Transverse colon (tissue), 4 donors: Measurements from ENCODE around the gene GJB5. TPM values are rescaled to one million over a fixed set of nuclear protein-coding genes. Genes with fewer than 3 reads are reported as not detected.

Source experiments
- DNase-seq: peaks from one replicate; pipeline ENCODE4 v3.0.0-alpha.2; 2019
- H3K27ac ChIP-seq, 4 donors: fragments of 200-600 bp; sonication (generic); 2 replicates each; pipeline ENCODE4 v1.5.1; 2016 to 2018; ENCODE audit warnings: inconsistent platforms in 4 of 4
- H3K27me3 ChIP-seq: fragments of 200-600 bp; sonication (generic); 2 replicates; pipeline ENCODE4 v1.5.1; 2017; ENCODE audit warnings: inconsistent platforms
- H3K36me3 ChIP-seq, 4 donors: fragments of 200-600 bp; sonication (generic); 2 replicates each; pipeline ENCODE4 v1.5.1; 2017 to 2019; ENCODE audit warnings: inconsistent platforms in 4 of 4
- H3K4me1 ChIP-seq, 4 donors: fragments of 200-600 bp; sonication (generic); 2 replicates each; pipeline ENCODE4 v1.5.1; 2017 to 2020; ENCODE audit warnings: inconsistent platforms in 4 of 4
- H3K4me3 ChIP-seq, 4 donors: fragments of 200-600 bp; sonication (generic); 1 replicate in 1 of 4; 2 replicates in 3 of 4; pipeline versions ENCODE4 v1.5.1 to v1.6.1; 2017 to 2019; ENCODE audit warnings: inconsistent platforms in 4 of 4
- H3K9me3 ChIP-seq, 2 donors: fragments of 200-600 bp; sonication (generic); 2 replicates each; pipeline ENCODE4 v1.5.1; 2017 to 2019; ENCODE audit warnings: inconsistent platforms in 2 of 2
- EP300 ChIP-seq: sonication (generic); formaldehyde crosslinking; IDR thresholded peaks from one replicate; pipeline ENCODE4 v1.6.1; 2017; ENCODE audit warnings: antibody characterized with exemption, low read depth
- POLR2A ChIP-seq: fragments of 450-650 bp; IDR thresholded peaks from one replicate; pipeline ENCODE4 v1.6.1; 2016; ENCODE audit warnings: antibody characterized with exemption, mild to moderate bottlenecking, moderate library complexity
- POLR2AphosphoS5 ChIP-seq, 3 donors: sonication (generic); formaldehyde crosslinking; IDR thresholded peaks; one replicate each; pipeline ENCODE4 v1.6.1; 2016; ENCODE audit warnings: antibody characterized with exemption in 3 of 3
- WGBS, 2 donors: methylation state at CpG; one replicate each; pipeline ENCODE4 v1.1.5; 2018; ENCODE audit warnings: low coverage in 1 of 2; 5-methylcytosine and 5-hydroxymethylcytosine counted together
- in situ Hi-C, 4 donors: fragments of 200-750 bp; cut with MboI; loops; one replicate each; pipeline versions ENCODE4 v1.15.0 to v1.15.1; 2017; ENCODE audit warnings: low sequenced_read_pairs in 3 of 4, low pct_ligation_motif_present in 1 of 4, low pct_unique_long_range_greater_than_20kb in 1 of 4
- intact Hi-C: fragments of 100-400 bp; cut with DNase I; formaldehyde crosslinking; loops from one replicate; pipeline ENCODE4 v1.15.1; 2023; ENCODE audit warnings: low total_unique reads
- total RNA-seq, 4 donors: library from RNA; depleted of rRNA; stranded (reverse); fragments of >200 nt; gene quantifications; one replicate each; pipeline ENCODE4 v1.1.0, GENCODE V29; 2016
- TF ChIP-seq, protein P1 (sequence below), 5 experiments: fragments of 200-600 bp in 3 of 5; fragments of 450-650 bp in 2 of 5; sonication (generic) in 3 of 5; IDR thresholded peaks; 1 replicate in 2 of 5; 2 replicates in 3 of 5; pipeline ENCODE4 v1.5.1; 2016 to 2017; ENCODE audit warnings: antibody characterized with exemption in 5 of 5, inconsistent platforms in 3 of 5, mild to moderate bottlenecking in 2 of 5, moderate library complexity in 1 of 5

Gene GJB5
- total RNA-seq, 4 donors from 2014 or later, result not detected

DNA sequence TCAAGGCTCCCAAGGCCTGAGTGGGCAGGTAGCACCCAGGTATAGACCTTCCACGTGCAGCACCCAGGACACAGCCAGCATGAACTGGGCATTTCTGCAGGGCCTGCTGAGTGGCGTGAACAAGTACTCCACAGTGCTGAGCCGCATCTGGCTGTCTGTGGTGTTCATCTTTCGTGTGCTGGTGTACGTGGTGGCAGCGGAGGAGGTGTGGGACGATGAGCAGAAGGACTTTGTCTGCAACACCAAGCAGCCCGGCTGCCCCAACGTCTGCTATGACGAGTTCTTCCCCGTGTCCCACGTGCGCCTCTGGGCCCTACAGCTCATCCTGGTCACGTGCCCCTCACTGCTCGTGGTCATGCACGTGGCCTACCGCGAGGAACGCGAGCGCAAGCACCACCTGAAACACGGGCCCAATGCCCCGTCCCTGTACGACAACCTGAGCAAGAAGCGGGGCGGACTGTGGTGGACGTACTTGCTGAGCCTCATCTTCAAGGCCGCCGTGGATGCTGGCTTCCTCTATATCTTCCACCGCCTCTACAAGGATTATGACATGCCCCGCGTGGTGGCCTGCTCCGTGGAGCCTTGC lies 6.4 kb downstream of the GJB5 start:
- intact Hi-C loops, result no loop called here
- H3K27ac ChIP-seq, result no peak overlapping the region

DNA sequence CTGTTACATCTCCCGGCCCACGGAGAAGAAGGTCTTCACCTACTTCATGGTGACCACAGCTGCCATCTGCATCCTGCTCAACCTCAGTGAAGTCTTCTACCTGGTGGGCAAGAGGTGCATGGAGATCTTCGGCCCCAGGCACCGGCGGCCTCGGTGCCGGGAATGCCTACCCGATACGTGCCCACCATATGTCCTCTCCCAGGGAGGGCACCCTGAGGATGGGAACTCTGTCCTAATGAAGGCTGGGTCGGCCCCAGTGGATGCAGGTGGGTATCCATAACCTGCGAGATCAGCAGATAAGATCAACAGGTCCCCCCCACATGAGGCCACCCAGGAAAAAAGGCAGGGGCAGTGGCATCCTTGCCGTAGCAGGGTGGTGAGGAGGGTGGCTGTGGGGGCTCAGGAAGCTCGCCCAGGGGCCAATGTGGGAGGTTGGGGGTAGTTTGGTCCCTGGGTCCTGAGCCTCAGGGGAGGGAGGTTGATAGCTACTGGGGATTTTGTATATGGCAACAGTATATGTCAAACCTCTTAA lies 7.0 kb downstream of the GJB5 start:
- 89% methylated on average over 13 of the region's 13 CpGs; no CpG with 5 or more reads in 1 of the 2 donors for WGBS, 2 donors
- DNase-seq, result no peak
- no peaks in the 10 kb centered on the region for H3K9me3 ChIP-seq
- H3K27ac ChIP-seq, result no peak overlapping the region
- peaks cover 3% of the 10 kb centered on the region for H3K27me3 ChIP-seq
- in situ Hi-C loops (no loop called here), intact Hi-C loops (no loop called here)
- H3K36me3 ChIP-seq, result no peaks in the 10 kb centered on the region
- H3K4me1 ChIP-seq, result no peaks in the 10 kb centered on the region
- TF ChIP-seq POLR2AphosphoS5 (IDR thresholded peaks at IDR 0.05) (no peak), EP300 (no peak), POLR2A (no peak)
- TF ChIP-seq, protein P1, sequence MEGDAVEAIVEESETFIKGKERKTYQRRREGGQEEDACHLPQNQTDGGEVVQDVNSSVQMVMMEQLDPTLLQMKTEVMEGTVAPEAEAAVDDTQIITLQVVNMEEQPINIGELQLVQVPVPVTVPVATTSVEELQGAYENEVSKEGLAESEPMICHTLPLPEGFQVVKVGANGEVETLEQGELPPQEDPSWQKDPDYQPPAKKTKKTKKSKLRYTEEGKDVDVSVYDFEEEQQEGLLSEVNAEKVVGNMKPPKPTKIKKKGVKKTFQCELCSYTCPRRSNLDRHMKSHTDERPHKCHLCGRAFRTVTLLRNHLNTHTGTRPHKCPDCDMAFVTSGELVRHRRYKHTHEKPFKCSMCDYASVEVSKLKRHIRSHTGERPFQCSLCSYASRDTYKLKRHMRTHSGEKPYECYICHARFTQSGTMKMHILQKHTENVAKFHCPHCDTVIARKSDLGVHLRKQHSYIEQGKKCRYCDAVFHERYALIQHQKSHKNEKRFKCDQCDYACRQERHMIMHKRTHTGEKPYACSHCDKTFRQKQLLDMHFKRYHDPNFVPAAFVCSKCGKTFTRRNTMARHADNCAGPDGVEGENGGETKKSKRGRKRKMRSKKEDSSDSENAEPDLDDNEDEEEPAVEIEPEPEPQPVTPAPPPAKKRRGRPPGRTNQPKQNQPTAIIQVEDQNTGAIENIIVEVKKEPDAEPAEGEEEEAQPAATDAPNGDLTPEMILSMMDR (IDR thresholded peaks at IDR 0.05), result no peak
- H3K4me3 ChIP-seq, result no peak overlapping the region

More for the DNA sequence above, 6.4 kb downstream of the GJB5 start:
- Histone ChIP-seq H3K36me3 (no peaks in the 10 kb centered on the region), H3K27me3 (peaks cover 3% of the 10 kb centered on the region), H3K4me1 (no peaks in the 10 kb centered on the region), H3K4me3 (no peak overlapping the region), H3K9me3 (no peaks in the 10 kb centered on the region)
- WGBS, 2 donors, result 93% methylated on average over 33 of the region's 33 CpGs; no CpG with 5 or more reads in 1 of the 2 donors
- TF ChIP-seq, protein P1 (IDR thresholded peaks at IDR 0.05), result no peak
- TF ChIP-seq POLR2AphosphoS5 (IDR thresholded peaks at IDR 0.05) (no peak), POLR2A (no peak), EP300 (no peak)
- in situ Hi-C loops, result no loop called here
- DNase-seq, result no peak

DNA sequence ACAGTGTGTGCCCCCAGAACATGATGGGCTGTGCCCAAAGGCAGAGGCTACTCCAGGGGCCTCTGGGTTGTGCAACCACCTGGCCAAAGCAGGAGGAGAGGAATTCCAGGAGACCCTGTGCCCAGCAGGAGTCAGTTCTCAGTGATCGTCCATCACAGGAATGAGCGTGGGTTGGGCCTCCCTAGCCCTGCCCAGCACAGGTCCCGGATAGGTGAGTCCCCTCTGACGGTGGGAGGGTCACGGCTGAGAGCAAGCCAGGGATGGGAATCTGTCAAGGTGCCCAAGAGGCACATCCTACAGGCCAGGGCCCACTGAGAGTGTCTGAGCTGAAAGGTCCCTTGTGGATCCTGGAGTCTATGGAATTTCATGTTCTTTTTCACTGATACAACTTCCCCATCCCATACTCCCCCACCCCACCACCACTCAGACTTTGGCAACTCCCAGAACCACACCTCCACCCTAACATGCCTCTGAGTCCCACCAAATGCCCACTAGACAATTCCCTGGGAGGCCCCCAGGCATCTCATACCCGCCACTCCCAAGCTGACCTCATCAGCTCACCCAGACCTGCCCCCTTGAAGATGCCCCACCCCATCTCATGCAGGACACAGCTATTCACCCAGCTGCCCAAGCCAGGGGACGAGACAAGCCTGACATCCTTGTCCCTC lies 7.8 kb downstream of the GJB5 start:
- DNase-seq, result no peak
- Histone ChIP-seq H3K27ac (no peak overlapping the region), H3K4me3 (no peak overlapping the region), H3K4me1 (no peaks in the 10 kb centered on the region), H3K27me3 (peaks cover 3% of the 10 kb centered on the region), H3K9me3 (no peaks in the 10 kb centered on the region), H3K36me3 (no peaks in the 10 kb centered on the region)
- 50 to 64% methylated on average over 1 to 7 of the region's 7 CpGs for WGBS, 2 donors
- intact Hi-C loops, result no loop called here
- TF ChIP-seq, protein P1 (IDR thresholded peaks at IDR 0.05), result no peak
- TF ChIP-seq POLR2A, result no peak
- TF ChIP-seq EP300, result no peak
- no peak for TF ChIP-seq POLR2AphosphoS5 (IDR thresholded peaks at IDR 0.05)
- in situ Hi-C loops, result no loop called here

DNA sequence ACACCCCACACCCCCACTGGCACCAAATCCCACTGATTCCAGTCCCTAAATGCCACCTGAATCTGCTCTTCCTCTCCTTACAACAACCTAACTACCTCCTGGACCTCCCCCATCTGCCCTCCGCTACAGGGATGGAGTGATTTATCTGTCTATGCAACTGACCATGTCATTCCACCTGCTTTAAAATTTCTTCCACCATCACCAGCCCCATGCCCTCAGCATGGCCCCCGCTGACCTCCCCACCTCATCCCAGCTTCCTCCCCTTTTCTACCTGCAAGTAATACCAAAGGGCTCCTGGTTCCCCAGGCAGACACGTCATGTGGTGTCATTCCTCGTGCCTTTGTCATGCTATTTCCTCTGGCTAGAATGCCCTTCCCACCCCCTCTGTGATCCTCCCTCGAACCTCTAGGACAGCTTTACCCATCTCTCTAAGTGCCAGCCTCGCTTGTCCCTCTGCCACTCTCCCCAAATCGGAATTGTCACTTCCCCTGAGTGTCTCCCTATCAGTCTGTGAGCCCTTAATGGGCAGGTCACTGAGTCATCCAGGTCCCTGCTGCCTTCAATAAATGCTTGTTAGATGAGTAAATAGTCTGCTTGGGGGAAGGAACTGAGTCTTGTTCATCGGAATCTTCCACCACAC lies 8.4 kb downstream of the GJB5 start:
- in situ Hi-C loops, result no loop called here
- Histone ChIP-seq H3K36me3 (no peaks in the 10 kb centered on the region), H3K27ac (no peak overlapping the region), H3K4me3 (no peak overlapping the region), H3K27me3 (peaks cover 3% of the 10 kb centered on the region), H3K4me1 (no peaks in the 10 kb centered on the region), H3K9me3 (no peaks in the 10 kb centered on the region)
- intact Hi-C loops, result no loop called here
- no peak for DNase-seq
- TF ChIP-seq POLR2A (no peak), EP300 (no peak), POLR2AphosphoS5 (IDR thresholded peaks at IDR 0.05) (no peak)
- TF ChIP-seq, protein P1 (IDR thresholded peaks at IDR 0.05), result no peak
- WGBS, 2 donors, result 43% methylated on average over 8 of the region's 8 CpGs
